Raji (cell line): Measurements from ENCODE around the gene STRN3.

Source experiments
- POLR2A ChIP-seq: IDR thresholded peaks from 2 replicates; pipeline ENCODE4 v1.6.1; 2011; ENCODE audit warnings: low read depth, low read length, control low read depth; ENCODE audit not compliant: insufficient read depth

Gene STRN3

GRCh38 chr14:31018057-31018645 lies 8.0 kb downstream of the STRN3 start:
- TF ChIP-seq POLR2A, result no peak

GRCh38 chr14:31013841-31014240 lies 12.3 kb downstream of the STRN3 start:
- no peak for TF ChIP-seq POLR2A

GRCh38 chr14:31010935-31011334 lies 15.2 kb downstream of the STRN3 start:
- TF ChIP-seq POLR2A, result no peak

- TF ChIP-seq POLR2A, result no peak
Measured at GRCh38 chr14:31009836-31010574, 16.2 kb downstream of the STRN3 start.

- TF ChIP-seq POLR2A, result no peak
Measured at GRCh38 chr14:31006703-31007102, 19.5 kb downstream of the STRN3 start.

- TF ChIP-seq POLR2A, result no peak
Measured at GRCh38 chr14:31003284-31003683, 22.9 kb downstream of the STRN3 start.

GRCh38 chr14:31001339-31001658 lies 24.9 kb downstream of the STRN3 start:
- TF ChIP-seq POLR2A, result no peak

- TF ChIP-seq POLR2A, result no peak
Measured at GRCh38 chr14:31000629-31001338, 25.4 kb downstream of the STRN3 start.

GRCh38 chr14:30999038-30999773 lies 27.0 kb downstream of the STRN3 start:
- no peak for TF ChIP-seq POLR2A

GRCh38 chr14:30998100-30998706 lies 28.0 kb downstream of the STRN3 start:
- TF ChIP-seq POLR2A, result no peak

GRCh38 chr14:30996892-30997659 lies 29.1 kb downstream of the STRN3 start:
- TF ChIP-seq POLR2A, result no peak

GRCh38 chr14:30995689-30996088 lies 30.5 kb downstream of the STRN3 start:
- no peak for TF ChIP-seq POLR2A

GRCh38 chr14:30994681-30995620 lies 31.2 kb downstream of the STRN3 start:
- no peak for TF ChIP-seq POLR2A
